ENCODE data around the gene ARL15. TPM values are rescaled to one million over a fixed set of nuclear protein-coding genes. Genes with fewer than 3 reads are reported as not detected.

The ARL15 gene
- total RNA-seq, 4 donors from 2014 or later = 16.6 to 48.8 (median 32.3) TPM

DNA sequence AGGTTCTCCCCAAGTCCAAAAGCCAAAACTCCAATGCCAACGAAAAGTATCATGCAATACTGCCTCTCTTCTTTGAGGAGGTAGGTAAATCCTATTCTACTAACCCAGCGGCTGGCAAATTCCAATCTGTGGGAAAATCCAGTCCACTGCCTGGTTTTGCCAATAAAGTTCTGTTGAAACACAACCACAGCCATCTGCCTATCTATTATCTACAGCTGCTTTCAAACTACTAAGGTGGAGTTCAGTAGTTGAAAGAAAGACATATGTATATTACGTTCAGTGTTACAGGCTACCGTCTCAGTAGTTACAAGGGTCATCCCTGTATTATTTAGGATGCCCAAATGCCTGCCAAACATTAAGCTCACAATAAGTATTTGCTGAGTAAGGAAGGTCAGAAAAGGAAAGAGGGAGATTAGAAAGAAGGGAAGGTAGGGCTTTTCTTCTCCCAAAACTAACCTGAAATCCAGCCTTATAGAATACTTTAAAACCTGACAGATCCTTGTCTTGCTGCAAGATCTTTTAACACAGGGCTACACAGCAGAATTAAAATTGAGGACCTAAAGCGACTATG lies 16.2 kb downstream of the ARL15 start:
- no peak overlapping the region for H3K4me3 ChIP-seq (ENCODE audit: low read depth, poor library complexity, severe bottlenecking)
- no peak for TF ChIP-seq POLR2A (IDR thresholded peaks at IDR 0.05)
- TF ChIP-seq, protein P1, sequence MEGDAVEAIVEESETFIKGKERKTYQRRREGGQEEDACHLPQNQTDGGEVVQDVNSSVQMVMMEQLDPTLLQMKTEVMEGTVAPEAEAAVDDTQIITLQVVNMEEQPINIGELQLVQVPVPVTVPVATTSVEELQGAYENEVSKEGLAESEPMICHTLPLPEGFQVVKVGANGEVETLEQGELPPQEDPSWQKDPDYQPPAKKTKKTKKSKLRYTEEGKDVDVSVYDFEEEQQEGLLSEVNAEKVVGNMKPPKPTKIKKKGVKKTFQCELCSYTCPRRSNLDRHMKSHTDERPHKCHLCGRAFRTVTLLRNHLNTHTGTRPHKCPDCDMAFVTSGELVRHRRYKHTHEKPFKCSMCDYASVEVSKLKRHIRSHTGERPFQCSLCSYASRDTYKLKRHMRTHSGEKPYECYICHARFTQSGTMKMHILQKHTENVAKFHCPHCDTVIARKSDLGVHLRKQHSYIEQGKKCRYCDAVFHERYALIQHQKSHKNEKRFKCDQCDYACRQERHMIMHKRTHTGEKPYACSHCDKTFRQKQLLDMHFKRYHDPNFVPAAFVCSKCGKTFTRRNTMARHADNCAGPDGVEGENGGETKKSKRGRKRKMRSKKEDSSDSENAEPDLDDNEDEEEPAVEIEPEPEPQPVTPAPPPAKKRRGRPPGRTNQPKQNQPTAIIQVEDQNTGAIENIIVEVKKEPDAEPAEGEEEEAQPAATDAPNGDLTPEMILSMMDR (IDR thresholded peaks at IDR 0.05) = no peak
- DNase-seq (ENCODE audit: low spot score in 2 of 2) = no peak
- intact Hi-C loops (cut with DNase I; ENCODE audit: low total_unique reads) = no loop called here
- 64 to 78% methylated on average over 5 of the region's 5 CpGs for WGBS, 2 donors

DNA sequence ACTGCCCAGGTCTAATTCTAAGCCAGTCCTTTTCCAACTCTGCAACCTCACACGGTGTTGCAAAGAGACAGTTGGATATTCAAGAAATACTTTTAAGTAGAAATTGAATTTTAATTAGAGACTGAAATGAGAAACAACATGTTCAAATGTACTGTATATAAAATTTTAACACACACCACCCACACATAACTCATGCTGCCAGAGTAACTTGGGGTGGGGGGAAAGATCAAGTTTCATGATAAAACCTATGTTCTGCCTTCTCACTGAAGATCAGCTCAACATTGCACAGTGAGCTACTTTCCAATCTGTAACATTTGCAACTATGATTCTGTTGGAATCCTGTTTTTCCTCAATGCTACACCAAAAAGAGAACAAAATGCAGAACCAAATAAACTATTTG lies 17.5 kb downstream of the ARL15 start:
- H3K4me3 ChIP-seq (ENCODE audit: low read depth, poor library complexity, severe bottlenecking) = no peak overlapping the region
- no peak for TF ChIP-seq POLR2A (IDR thresholded peaks at IDR 0.05)
- TF ChIP-seq, protein P1 (IDR thresholded peaks at IDR 0.05) = no peak
- 56 to 63% methylated on average over 1 of the region's 1 CpG for WGBS, 2 donors
- intact Hi-C loops (cut with DNase I; ENCODE audit: low total_unique reads) = no loop called here
- no peak for DNase-seq (ENCODE audit: low spot score in 2 of 2)

DNA sequence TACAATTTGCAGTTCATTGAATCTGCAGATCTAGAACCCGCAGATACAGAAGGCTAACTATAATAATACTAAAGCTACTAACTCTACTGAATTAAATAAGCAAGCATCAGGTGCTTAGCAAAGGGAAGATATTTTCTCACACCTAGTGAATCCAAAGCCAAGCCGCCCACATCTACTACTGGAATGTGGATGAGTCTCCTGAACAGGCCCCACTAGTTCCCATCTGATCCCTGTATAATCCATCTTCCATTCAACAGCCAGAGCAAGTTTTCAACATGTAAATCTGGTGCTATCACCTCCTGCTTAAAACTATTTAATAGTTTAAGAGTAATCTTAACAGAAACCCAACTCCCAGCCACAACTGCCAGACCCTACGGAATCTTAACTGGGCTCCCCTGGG lies 18.9 kb downstream of the ARL15 start:
- DNase-seq (ENCODE audit: low spot score in 2 of 2) = no peak
- WGBS, 2 donors = 62 to 75% methylated on average over 3 of the region's 3 CpGs
- intact Hi-C loops (cut with DNase I; ENCODE audit: low total_unique reads) = no loop called here
- no peak overlapping the region for H3K4me3 ChIP-seq (ENCODE audit: low read depth, poor library complexity, severe bottlenecking)
- TF ChIP-seq POLR2A (IDR thresholded peaks at IDR 0.05) = no peak
- TF ChIP-seq, protein P1 (IDR thresholded peaks at IDR 0.05) = no peak

DNA sequence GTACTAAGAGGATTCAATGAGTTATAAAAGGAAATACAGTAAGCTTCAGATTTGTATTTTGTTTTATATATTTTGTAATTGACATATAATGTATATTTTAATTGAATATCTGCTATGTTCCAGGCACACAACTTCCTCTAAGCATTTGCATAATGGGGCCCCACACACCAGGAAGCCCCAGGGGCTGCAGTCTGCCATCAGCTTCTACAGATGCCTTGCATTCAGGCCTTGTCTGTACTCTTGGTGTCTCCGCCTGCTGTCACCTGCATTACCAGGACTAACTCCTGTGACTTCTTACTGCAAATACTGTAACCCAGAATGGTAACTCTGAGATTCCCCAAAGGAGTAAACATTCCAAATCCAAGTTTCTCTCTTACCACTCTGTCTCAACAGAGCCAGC lies 20.6 kb downstream of the ARL15 start:
- DNase-seq (ENCODE audit: low spot score in 2 of 2) = no peak

DNA sequence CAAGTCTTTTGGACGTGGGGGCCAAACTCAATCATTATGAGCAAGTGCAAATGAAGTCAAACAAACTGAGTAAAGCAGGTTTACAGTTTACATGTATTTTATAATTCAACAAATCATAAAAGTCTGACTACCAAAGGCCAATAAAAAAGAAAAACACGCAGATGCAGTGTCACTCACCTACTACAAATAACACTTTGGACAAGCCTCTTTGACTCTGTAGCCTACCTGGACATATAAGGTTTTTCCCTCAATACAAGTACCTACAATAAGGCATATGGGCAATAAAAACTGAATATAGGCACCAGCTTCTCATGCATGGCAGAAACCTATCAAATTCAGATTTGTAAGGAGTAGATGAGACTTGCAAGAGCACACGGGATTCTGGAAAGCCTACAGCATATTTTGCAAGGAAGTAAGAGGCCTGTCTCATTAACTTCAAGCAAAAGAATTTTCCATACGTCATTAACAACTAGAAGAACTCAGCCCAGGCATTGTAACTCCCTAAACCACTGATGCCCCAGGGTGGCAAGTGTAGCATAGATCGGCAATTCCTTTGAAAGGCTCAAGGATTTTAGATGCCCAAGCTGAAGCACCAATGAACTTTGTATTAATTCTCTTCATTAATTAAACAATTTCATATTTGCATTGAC lies 21.7 kb downstream of the ARL15 start:
- TF ChIP-seq, protein P1 (IDR thresholded peaks at IDR 0.05) = no peak
- no peak for TF ChIP-seq POLR2A (IDR thresholded peaks at IDR 0.05)
- no peak for DNase-seq (ENCODE audit: low spot score in 2 of 2)
- intact Hi-C loops (cut with DNase I; ENCODE audit: low total_unique reads) = no loop called here
- no peak overlapping the region for H3K4me3 ChIP-seq (ENCODE audit: low read depth, poor library complexity, severe bottlenecking)
- WGBS, 2 donors = 83 to 85% methylated on average over 5 of the region's 5 CpGs

More for the DNA sequence above, 20.6 kb downstream of the ARL15 start:
- no peak overlapping the region for H3K4me3 ChIP-seq (ENCODE audit: low read depth, poor library complexity, severe bottlenecking)
- no peak for TF ChIP-seq POLR2A (IDR thresholded peaks at IDR 0.05)
- TF ChIP-seq, protein P1 (IDR thresholded peaks at IDR 0.05) = no peak
- 96 to 97% methylated on average over 1 of the region's 1 CpG for WGBS, 2 donors
- intact Hi-C loops (cut with DNase I; ENCODE audit: low total_unique reads) = no loop called here
